Epidermal melanocyte (primary cell): ENCODE results near the gene DNASE1.

Source experiments
- DNase-seq: peaks from one replicate; pipeline ENCODE4 v3.0.0; 2011; ENCODE audit warnings: low spot score; ENCODE audit not compliant: insufficient read length

The DNASE1 gene

DNA sequence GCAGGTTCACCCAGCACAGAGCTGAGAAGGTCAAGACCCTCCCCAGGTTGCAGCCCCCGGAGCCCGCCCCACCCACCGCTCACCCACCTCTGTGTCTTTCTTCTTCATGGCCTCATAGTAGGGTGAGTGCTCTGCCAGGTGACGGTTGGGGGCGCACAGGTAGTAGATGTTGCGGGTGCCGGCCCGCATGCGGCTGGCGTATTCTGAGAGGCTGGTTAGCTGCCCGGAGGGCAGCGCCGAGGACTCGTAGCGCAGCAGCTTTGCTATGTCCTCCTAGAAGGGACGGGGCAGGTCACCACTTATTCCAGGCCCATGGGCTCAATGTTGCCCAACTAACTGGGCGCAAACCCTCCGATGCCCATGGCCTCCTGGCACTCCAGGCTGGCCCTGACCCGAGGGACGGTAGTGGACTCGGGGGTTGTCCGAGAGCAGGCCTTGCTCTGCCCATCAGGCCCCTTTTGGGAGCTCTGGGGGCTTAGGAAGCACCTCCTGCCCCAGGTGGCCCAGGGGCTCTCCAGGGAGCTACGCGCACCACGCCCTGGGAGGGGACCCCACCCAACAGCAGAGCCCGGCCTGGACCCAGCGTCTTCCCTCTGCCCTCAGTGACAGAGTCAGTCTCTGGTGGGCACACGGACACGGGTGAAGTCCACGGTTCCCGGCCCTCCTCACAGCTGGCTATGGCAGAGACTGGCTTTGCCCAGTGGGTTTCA is 9.9 kb downstream of the DNASE1 start:
- no peak for DNase-seq

GRCh38 chr16:3665508-3665907 is 11.0 kb downstream of the DNASE1 start:
- DNase-seq: no peak

DNA sequence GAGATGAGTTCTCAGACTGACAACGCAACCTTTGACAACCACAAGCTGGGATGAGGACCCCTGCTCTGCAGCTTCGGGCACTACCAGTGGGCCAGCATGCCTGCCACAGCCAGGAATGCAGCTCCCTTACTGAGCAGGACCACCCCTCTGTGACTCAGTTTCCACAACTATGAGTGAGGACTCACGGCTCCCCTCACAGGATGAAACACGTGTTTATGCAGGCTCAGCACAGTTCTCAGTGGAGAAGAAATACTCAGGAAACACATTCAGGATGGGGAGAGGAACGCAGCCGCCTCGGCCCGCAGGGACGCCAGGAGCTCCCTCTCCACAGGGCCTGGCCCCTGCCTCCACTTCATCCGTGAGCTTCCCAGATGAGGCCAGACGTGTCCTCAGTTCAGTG is 14.1 kb downstream of the DNASE1 start:
- no peak for DNase-seq

- DNase-seq: no peak
Observed at GRCh38 chr16:3669082-3669481, 14.6 kb downstream of the DNASE1 start.

- DNase-seq: no peak
Observed at GRCh38 chr16:3670711-3671110, 16.2 kb downstream of the DNASE1 start.

GRCh38 chr16:3671424-3671823 is 16.9 kb downstream of the DNASE1 start:
- DNase-seq: no peak

DNA sequence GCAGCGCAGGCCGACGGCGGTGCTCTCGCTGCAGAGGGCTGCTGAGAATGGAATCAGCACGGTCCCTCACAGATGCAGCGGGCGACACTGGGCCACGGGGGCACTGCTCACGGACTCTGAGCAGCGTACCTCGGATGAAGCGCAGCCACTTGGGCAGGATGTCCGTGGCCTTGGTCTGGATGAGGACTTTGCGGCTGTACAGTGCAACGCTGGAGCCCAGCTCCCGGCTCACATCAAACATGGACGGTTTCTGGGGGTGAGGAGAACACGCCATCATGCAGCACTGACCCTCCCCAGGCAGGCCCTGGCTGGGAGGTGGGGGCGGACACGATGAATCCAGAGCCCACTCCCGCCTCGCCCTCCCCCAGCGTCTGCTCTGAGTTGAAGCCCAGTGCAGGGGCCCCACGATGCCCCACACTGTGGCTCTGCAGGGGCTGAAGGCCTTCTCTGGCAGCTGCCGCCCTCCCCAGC is 18.1 kb downstream of the DNASE1 start:
- no peak for DNase-seq

GRCh38 chr16:3673201-3673600 is 18.7 kb downstream of the DNASE1 start:
- no peak for DNase-seq

GRCh38 chr16:3673676-3674377 is 19.3 kb downstream of the DNASE1 start:
- no peak for DNase-seq

- no peak for DNase-seq
Observed at GRCh38 chr16:3674513-3675295, 20.2 kb downstream of the DNASE1 start.

DNA sequence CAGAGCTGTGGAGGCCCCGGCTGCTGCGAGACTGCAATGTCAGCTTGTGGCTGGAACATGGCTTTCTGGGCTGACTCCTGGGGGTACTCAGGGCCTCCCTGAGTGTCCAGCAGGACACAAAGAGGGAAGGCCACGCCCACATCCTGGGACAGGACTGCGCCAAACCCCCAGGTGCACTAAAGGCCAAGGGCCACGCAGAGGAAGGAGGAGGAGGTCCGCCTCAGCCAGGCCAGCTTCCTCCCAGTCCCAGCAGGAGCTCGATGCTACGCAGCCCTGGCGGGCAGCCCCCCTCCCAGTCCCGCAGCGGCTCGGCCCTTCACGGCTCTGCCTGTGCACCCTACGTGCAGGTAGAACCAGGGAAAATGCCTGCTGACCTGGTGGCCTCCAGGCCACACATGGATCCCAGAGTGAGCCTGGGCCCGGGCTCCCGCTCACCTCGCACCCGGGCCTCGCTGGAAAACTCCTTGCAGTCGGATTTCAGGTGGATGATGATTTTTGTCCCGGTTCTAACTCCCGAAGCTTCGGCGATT is 21.2 kb downstream of the DNASE1 start:
- DNase-seq: no peak

DNA sequence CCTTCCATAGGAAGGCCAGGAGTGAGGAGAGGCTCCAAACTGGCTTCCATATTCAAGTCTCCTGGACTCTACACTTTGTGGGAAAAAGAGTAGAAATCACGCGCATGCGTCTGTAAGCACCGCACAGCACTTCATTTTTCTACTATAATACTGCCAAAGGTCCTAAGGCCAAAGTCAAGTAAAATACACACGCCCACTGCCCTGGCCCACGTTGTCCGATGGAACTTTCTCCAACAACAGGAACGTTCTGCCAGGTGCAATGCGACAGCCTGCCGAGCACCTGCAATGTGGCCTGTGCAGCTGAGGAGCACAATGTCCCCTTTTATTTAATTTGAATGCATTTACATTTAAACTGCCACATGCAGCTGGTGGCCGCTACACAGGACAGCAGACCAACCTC is 23.5 kb downstream of the DNASE1 start:
- no peak for DNase-seq

DNA sequence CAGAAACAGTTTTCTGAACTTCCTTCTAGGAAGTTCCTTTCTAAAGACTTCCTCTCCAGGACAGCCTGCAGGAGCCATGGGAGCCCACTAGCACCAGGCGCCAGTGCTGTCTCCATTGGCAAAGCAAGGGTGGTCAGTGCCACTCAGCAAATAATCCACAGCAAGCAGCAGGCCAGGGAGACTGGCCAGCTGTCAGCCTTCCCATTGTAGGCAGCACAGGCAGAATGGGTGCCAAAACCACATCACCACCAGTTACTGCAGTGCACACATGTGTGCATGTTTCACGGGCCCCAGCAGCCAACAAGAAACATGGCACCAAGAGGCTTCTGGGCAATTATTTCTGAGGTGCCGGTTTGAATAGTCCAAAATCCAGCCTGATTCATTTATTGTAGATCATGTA is 26.7 kb downstream of the DNASE1 start:
- peak; percentile 31 for DNase-seq

GRCh38 chr16:3687021-3687420 is 32.5 kb downstream of the DNASE1 start:
- DNase-seq: no peak

DNA sequence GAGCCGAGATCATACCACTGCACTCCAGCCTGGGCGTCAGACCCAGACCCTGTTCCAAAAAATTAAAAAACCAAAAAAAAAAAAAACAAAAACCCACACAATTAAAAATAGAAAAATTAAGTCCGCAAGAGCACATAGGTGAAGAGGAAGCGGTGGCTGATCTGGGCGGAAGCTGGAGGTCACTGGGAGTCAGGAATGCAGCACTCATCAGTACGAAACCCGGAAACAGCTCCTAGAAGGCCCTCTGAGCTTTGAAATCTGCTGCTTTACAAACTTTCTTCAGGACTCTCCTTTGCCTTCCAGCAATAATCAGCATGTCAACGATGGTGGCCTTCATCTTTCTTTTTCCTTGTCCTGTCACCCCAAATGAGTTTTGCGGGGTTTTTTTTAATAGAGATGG is 33.3 kb downstream of the DNASE1 start:
- no peak for DNase-seq

DNA sequence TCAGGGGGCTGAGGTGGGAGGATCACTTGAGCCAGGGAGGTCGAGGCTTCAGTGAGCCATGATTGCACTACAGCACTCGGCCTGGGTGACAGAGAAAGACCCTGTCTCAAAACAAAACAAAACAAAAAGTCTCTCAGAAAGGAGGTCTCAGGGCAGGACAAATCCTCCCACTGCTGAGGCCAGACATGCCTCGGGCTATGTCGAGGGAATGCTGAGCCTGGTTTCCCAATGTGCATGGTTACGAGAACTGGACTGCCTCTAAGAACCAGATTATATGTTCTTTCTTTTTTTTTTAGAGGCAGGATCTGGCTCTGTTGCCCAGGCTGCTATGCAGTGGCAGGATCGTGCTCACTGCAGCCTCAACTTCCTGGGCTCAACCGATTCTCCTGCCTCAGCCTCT is 35.2 kb downstream of the DNASE1 start:
- no peak for DNase-seq

DNA sequence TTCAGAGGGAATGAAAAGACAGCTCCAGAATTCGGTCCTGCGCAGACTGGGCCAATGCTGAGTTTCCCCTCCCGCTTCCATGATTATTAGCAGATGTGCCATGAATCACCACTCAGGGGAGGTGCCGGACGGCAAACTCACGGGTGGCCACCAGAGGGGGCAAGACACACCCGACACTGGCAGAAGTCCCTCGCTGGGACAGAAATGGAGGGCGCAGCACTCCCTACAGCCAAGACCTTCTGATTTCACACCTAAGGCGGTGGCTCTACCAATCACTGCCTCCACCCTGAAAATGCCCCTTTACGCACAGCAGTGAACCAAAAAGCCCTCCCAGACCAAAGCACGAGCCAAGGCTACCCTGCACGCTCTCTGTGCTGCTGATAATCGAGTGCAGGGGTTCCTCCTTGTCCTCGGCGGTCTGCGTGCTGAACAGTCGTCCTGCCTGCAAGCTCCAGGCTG is 36.0 kb downstream of the DNASE1 start:
- peak; percentile 93 for DNase-seq

GRCh38 chr16:3690980-3691720 is 36.7 kb downstream of the DNASE1 start:
- no peak for DNase-seq

DNA sequence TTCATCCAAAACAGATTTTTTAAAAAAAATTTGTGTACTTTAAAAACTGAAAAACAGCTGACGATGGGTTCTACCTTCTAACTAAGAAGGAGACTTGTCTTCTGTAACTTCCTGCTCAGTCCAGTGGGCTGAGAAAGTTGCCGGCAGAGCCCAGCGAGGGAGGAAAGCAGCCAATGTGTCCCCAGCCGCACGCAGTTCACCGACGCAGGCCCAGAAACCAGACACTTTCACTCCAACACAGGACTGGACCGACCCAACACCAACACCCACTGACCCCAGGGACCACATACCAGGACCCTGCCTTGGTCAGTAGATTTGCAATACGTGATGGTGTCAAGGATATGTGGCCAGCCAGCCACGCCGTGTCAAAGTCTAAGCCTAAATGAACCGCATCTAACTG is 37.3 kb downstream of the DNASE1 start:
- no peak for DNase-seq

GRCh38 chr16:3694051-3694450 is 39.6 kb downstream of the DNASE1 start:
- no peak for DNase-seq
